ENCODE data around the gene STRIP2.
A peak's percentile ranks its signal among the peaks of the same experiment; 100 is the strongest.

STRIP2 gene

GRCh38 chr7:129433847-129434674 lies at the start of gene STRIP2:
Gene STRIP2 (plus strand): TSS chr7:129434432. CDS start chr7:129434473, 41 bp downstream.
- Histone ChIP-seq H3K9ac (ENCODE audit: low read length) (no peak within 1 kb of the TSS), H3K27ac (ENCODE audit: low read depth, low read length) (peak within 1 kb of the TSS; percentile 29), H3K4me3 (ENCODE audit: low read depth in 1 of 2, low read length in 2 of 2) (peak within 1 kb of the TSS; percentile 71 to 76), H3K4me1 (ENCODE audit: insufficient read depth, low read length) (peaks cover 13% of the 10 kb centered on the region), H3K36me3 (ENCODE audit: insufficient read depth, low read length) (no peaks in the 10 kb centered on the region), H3K27me3 (ENCODE audit: control insufficient read depth in 1 of 2, insufficient read depth in 2 of 2, low read length in 2 of 2) (peaks cover 16 to 26% of the 10 kb centered on the region in 2 donors), H3K9me3 (ENCODE audit: low read length) (no peaks in the 10 kb centered on the region)

GRCh38 chr7:129385116-129385515 lies 49.1 kb upstream of the STRIP2 start:
- Histone ChIP-seq H3K9me3 (ENCODE audit: low read length) (no peaks in the 10 kb centered on the region), H3K27me3 (ENCODE audit: control insufficient read depth in 1 of 2, insufficient read depth in 2 of 2, low read length in 2 of 2) (no peaks in the 10 kb centered on the region), H3K36me3 (ENCODE audit: insufficient read depth, low read length) (peaks cover 5% of the 10 kb centered on the region), H3K4me3 (ENCODE audit: low read depth in 1 of 2, low read length in 2 of 2) (no peak overlapping the region), H3K9ac (ENCODE audit: low read length) (no peak overlapping the region), H3K4me1 (ENCODE audit: insufficient read depth, low read length) (no peaks in the 10 kb centered on the region), H3K27ac (ENCODE audit: low read depth, low read length) (no peak overlapping the region)

GRCh38 chr7:129385598-129385997 lies 48.6 kb upstream of the STRIP2 start:
- Histone ChIP-seq H3K9me3 (ENCODE audit: low read length) (no peaks in the 10 kb centered on the region), H3K4me3 (ENCODE audit: low read depth in 1 of 2, low read length in 2 of 2) (no peak overlapping the region), H3K9ac (ENCODE audit: low read length) (no peak overlapping the region), H3K4me1 (ENCODE audit: insufficient read depth, low read length) (no peaks in the 10 kb centered on the region), H3K27me3 (ENCODE audit: control insufficient read depth in 1 of 2, insufficient read depth in 2 of 2, low read length in 2 of 2) (no peaks in the 10 kb centered on the region), H3K36me3 (ENCODE audit: insufficient read depth, low read length) (peaks cover 5% of the 10 kb centered on the region), H3K27ac (ENCODE audit: low read depth, low read length) (no peak overlapping the region)

- no peaks in the 10 kb centered on the region for H3K4me1 ChIP-seq (ENCODE audit: insufficient read depth, low read length)
- no peaks in the 10 kb centered on the region for H3K9me3 ChIP-seq (ENCODE audit: low read length)
- no peaks in the 10 kb centered on the region for H3K27me3 ChIP-seq (ENCODE audit: control insufficient read depth in 1 of 2, insufficient read depth in 2 of 2, low read length in 2 of 2)
- H3K4me3 ChIP-seq (ENCODE audit: low read depth in 1 of 2, low read length in 2 of 2), result no peak overlapping the region
- H3K9ac ChIP-seq (ENCODE audit: low read length), result no peak overlapping the region
- H3K27ac ChIP-seq (ENCODE audit: low read depth, low read length), result no peak overlapping the region
- peaks cover 5% of the 10 kb centered on the region for H3K36me3 ChIP-seq (ENCODE audit: insufficient read depth, low read length)
Observed at GRCh38 chr7:129386506-129386905, 47.7 kb upstream of the STRIP2 start.

GRCh38 chr7:129387537-129387936 lies 46.7 kb upstream of the STRIP2 start:
- Histone ChIP-seq H3K9ac (ENCODE audit: low read length) (no peak overlapping the region), H3K27ac (ENCODE audit: low read depth, low read length) (no peak overlapping the region), H3K4me3 (ENCODE audit: low read depth in 1 of 2, low read length in 2 of 2) (no peak overlapping the region), H3K36me3 (ENCODE audit: insufficient read depth, low read length) (peaks cover 5% of the 10 kb centered on the region), H3K4me1 (ENCODE audit: insufficient read depth, low read length) (no peaks in the 10 kb centered on the region), H3K9me3 (ENCODE audit: low read length) (no peaks in the 10 kb centered on the region), H3K27me3 (ENCODE audit: control insufficient read depth in 1 of 2, insufficient read depth in 2 of 2, low read length in 2 of 2) (no peaks in the 10 kb centered on the region)

GRCh38 chr7:129388333-129389098 lies 45.7 kb upstream of the STRIP2 start:
- Histone ChIP-seq H3K4me1 (ENCODE audit: insufficient read depth, low read length) (no peaks in the 10 kb centered on the region), H3K27me3 (ENCODE audit: control insufficient read depth in 1 of 2, insufficient read depth in 2 of 2, low read length in 2 of 2) (no peaks in the 10 kb centered on the region), H3K9me3 (ENCODE audit: low read length) (no peaks in the 10 kb centered on the region), H3K4me3 (ENCODE audit: low read depth in 1 of 2, low read length in 2 of 2) (no peak overlapping the region), H3K27ac (ENCODE audit: low read depth, low read length) (no peak overlapping the region), H3K36me3 (ENCODE audit: insufficient read depth, low read length) (peaks cover 3% of the 10 kb centered on the region), H3K9ac (ENCODE audit: low read length) (no peak overlapping the region)

- H3K4me3 ChIP-seq (ENCODE audit: low read depth in 1 of 2, low read length in 2 of 2), result no peak overlapping the region
- no peaks in the 10 kb centered on the region for H3K4me1 ChIP-seq (ENCODE audit: insufficient read depth, low read length)
- H3K9me3 ChIP-seq (ENCODE audit: low read length), result no peaks in the 10 kb centered on the region
- no peak overlapping the region for H3K9ac ChIP-seq (ENCODE audit: low read length)
- no peaks in the 10 kb centered on the region for H3K36me3 ChIP-seq (ENCODE audit: insufficient read depth, low read length)
- no peak overlapping the region for H3K27ac ChIP-seq (ENCODE audit: low read depth, low read length)
- H3K27me3 ChIP-seq (ENCODE audit: control insufficient read depth in 1 of 2, insufficient read depth in 2 of 2, low read length in 2 of 2), result no peaks in the 10 kb centered on the region
Observed at GRCh38 chr7:129389829-129390228, 44.4 kb upstream of the STRIP2 start.

- Histone ChIP-seq H3K9me3 (ENCODE audit: low read length) (no peaks in the 10 kb centered on the region), H3K27ac (ENCODE audit: low read depth, low read length) (no peak overlapping the region), H3K9ac (ENCODE audit: low read length) (no peak overlapping the region), H3K4me3 (ENCODE audit: low read depth in 1 of 2, low read length in 2 of 2) (no peak overlapping the region), H3K27me3 (ENCODE audit: control insufficient read depth in 1 of 2, insufficient read depth in 2 of 2, low read length in 2 of 2) (no peaks in the 10 kb centered on the region), H3K36me3 (ENCODE audit: insufficient read depth, low read length) (no peaks in the 10 kb centered on the region), H3K4me1 (ENCODE audit: insufficient read depth, low read length) (no peaks in the 10 kb centered on the region)
Observed at GRCh38 chr7:129390314-129390713, 43.9 kb upstream of the STRIP2 start.

- no peaks in the 10 kb centered on the region for H3K27me3 ChIP-seq (ENCODE audit: control insufficient read depth in 1 of 2, insufficient read depth in 2 of 2, low read length in 2 of 2)
- H3K4me3 ChIP-seq (ENCODE audit: low read depth in 1 of 2, low read length in 2 of 2), result no peak overlapping the region
- H3K9me3 ChIP-seq (ENCODE audit: low read length), result no peaks in the 10 kb centered on the region
- no peaks in the 10 kb centered on the region for H3K4me1 ChIP-seq (ENCODE audit: insufficient read depth, low read length)
- H3K36me3 ChIP-seq (ENCODE audit: insufficient read depth, low read length), result no peaks in the 10 kb centered on the region
- no peak overlapping the region for H3K27ac ChIP-seq (ENCODE audit: low read depth, low read length)
- no peak overlapping the region for H3K9ac ChIP-seq (ENCODE audit: low read length)
Observed at GRCh38 chr7:129391546-129392171, 42.6 kb upstream of the STRIP2 start.

GRCh38 chr7:129393255-129393654 lies 41.0 kb upstream of the STRIP2 start:
- Histone ChIP-seq H3K9me3 (ENCODE audit: low read length) (no peaks in the 10 kb centered on the region), H3K27ac (ENCODE audit: low read depth, low read length) (no peak overlapping the region), H3K27me3 (ENCODE audit: control insufficient read depth in 1 of 2, insufficient read depth in 2 of 2, low read length in 2 of 2) (no peaks in the 10 kb centered on the region), H3K36me3 (ENCODE audit: insufficient read depth, low read length) (no peaks in the 10 kb centered on the region), H3K4me1 (ENCODE audit: insufficient read depth, low read length) (no peaks in the 10 kb centered on the region), H3K4me3 (ENCODE audit: low read depth in 1 of 2, low read length in 2 of 2) (no peak overlapping the region), H3K9ac (ENCODE audit: low read length) (no peak overlapping the region)

GRCh38 chr7:129394101-129394500 lies 40.1 kb upstream of the STRIP2 start:
- Histone ChIP-seq H3K4me1 (ENCODE audit: insufficient read depth, low read length) (no peaks in the 10 kb centered on the region), H3K27ac (ENCODE audit: low read depth, low read length) (no peak overlapping the region), H3K9ac (ENCODE audit: low read length) (no peak overlapping the region), H3K27me3 (ENCODE audit: control insufficient read depth in 1 of 2, insufficient read depth in 2 of 2, low read length in 2 of 2) (no peaks in the 10 kb centered on the region), H3K9me3 (ENCODE audit: low read length) (no peaks in the 10 kb centered on the region), H3K36me3 (ENCODE audit: insufficient read depth, low read length) (no peaks in the 10 kb centered on the region), H3K4me3 (ENCODE audit: low read depth in 1 of 2, low read length in 2 of 2) (no peak overlapping the region)
